HFF-Myc (cell line): ENCODE measurements around the gene RNF175.

Experiments
- DNase-seq: peaks from one replicate; pipeline ENCODE4 v3.0.0-alpha.2; 2011; ENCODE audit warnings: low read depth; ENCODE audit errors: extremely low read depth
- H3K4me3 ChIP-seq: replicated peaks from 2 replicates; pipeline ENCODE4 v1.5.1; 2011; ENCODE audit warnings: low read depth, mild to moderate bottlenecking, control low read depth, low read length
- TF ChIP-seq, protein P1 (sequence below): IDR thresholded peaks from 2 replicates; pipeline ENCODE4 v1.5.1; 2012; ENCODE audit warnings: mild to moderate bottlenecking, low read depth, low read length, control low read depth; ENCODE audit errors: missing control alignments

The RNF175 gene

DNA sequence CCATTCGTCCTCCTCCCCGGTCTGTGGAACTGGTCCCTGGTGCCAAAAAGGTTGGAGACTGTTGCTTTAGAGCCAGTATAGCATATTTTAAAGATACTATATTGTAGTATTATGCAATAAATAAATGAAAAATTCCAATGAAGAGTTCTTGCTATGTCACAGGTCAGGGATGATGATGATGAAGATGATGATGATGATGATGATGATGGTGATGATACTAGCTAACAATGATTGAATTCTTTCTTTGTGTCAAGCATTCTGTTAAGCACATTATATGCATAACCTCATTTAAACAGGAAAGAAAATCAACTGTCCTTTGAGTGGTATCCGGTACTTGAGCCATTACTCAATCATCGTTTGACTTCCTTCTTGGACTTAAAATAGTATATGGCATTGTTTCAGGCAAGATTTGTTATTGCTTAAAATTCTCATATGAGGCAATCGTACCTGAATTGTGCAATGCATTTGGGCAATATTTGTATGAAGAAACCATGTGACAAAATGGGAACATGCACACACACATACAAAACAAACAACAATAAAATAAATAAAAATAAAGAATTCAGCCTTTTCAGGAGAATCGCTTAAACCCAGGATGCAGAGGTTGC is 98.5 kb downstream of the RNF175 start:
- no peak for DNase-seq
- H3K4me3 ChIP-seq: no peak overlapping the region
- TF ChIP-seq, protein P1, sequence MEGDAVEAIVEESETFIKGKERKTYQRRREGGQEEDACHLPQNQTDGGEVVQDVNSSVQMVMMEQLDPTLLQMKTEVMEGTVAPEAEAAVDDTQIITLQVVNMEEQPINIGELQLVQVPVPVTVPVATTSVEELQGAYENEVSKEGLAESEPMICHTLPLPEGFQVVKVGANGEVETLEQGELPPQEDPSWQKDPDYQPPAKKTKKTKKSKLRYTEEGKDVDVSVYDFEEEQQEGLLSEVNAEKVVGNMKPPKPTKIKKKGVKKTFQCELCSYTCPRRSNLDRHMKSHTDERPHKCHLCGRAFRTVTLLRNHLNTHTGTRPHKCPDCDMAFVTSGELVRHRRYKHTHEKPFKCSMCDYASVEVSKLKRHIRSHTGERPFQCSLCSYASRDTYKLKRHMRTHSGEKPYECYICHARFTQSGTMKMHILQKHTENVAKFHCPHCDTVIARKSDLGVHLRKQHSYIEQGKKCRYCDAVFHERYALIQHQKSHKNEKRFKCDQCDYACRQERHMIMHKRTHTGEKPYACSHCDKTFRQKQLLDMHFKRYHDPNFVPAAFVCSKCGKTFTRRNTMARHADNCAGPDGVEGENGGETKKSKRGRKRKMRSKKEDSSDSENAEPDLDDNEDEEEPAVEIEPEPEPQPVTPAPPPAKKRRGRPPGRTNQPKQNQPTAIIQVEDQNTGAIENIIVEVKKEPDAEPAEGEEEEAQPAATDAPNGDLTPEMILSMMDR: no peak
